Mesenchymal stem cell (in vitro differentiated cells and primary cell): ENCODE results near the gene ASB5.
A peak's percentile ranks its signal among the peaks of the same experiment; 100 is the strongest.

ENCODE experiments used
- DNase-seq: peaks from one replicate; pipeline ENCODE4 v3.0.0-alpha.2; 2013
- H2AFZ ChIP-seq: one replicate; pipeline ENCODE4 v1.6.1; 2013; ENCODE audit warnings: low read depth, mild to moderate bottlenecking, control low read depth, inconsistent platforms, low read length, moderate library complexity
- H2AK5ac ChIP-seq: 2 replicates; pipeline ENCODE4 v1.6.1; 2013; ENCODE audit warnings: low read length, moderate library complexity, mild to moderate bottlenecking, inconsistent platforms; ENCODE audit not compliant: severe bottlenecking
- H2BK120ac ChIP-seq: one replicate; pipeline ENCODE4 v1.6.1; 2013; ENCODE audit warnings: low read depth, mild to moderate bottlenecking, inconsistent platforms, low read length, moderate library complexity
- H2BK12ac ChIP-seq, 2 experiments: one replicate each; pipeline ENCODE4 v1.6.1; 2013; ENCODE audit warnings: inconsistent platforms in 2 of 2, low read length in 2 of 2, mild to moderate bottlenecking in 2 of 2, moderate library complexity in 2 of 2, control low read depth in 1 of 2
- H2BK15ac ChIP-seq: one replicate; pipeline ENCODE4 v1.6.1; 2013; ENCODE audit warnings: mild to moderate bottlenecking, low read depth, inconsistent platforms; ENCODE audit not compliant: poor library complexity, severe bottlenecking
- H2BK5ac ChIP-seq: 2 replicates; pipeline ENCODE4 v1.6.1; 2013; ENCODE audit warnings: low read depth, mild to moderate bottlenecking, low read length, control low read depth, inconsistent platforms; ENCODE audit not compliant: poor library complexity, severe bottlenecking
- H3K14ac ChIP-seq, 2 experiments: one replicate each; pipeline ENCODE4 v1.6.1; 2013; ENCODE audit warnings: inconsistent platforms in 2 of 2, low read length in 2 of 2, control low read depth in 1 of 2, mild to moderate bottlenecking in 1 of 2, moderate library complexity in 1 of 2
- H3K18ac ChIP-seq, 2 experiments: one replicate each; pipeline ENCODE4 v1.6.1; 2013; ENCODE audit warnings: inconsistent platforms in 2 of 2, low read length in 2 of 2, control low read depth in 1 of 2, low read depth in 1 of 2, mild to moderate bottlenecking in 1 of 2
- H3K23ac ChIP-seq, 2 experiments: one replicate each; pipeline ENCODE4 v1.6.1; 2013; ENCODE audit warnings: inconsistent platforms in 2 of 2, low read length in 2 of 2, mild to moderate bottlenecking in 2 of 2, moderate library complexity in 2 of 2, control low read depth in 1 of 2
- H3K27ac ChIP-seq: 2 replicates; pipeline ENCODE4 v1.5.1; 2013; ENCODE audit warnings: mild to moderate bottlenecking, moderate library complexity, low read length, control low read depth, inconsistent platforms; ENCODE audit not compliant: poor library complexity, severe bottlenecking
- H3K27me3 ChIP-seq, 2 experiments: 2 replicates each; pipeline versions ENCODE4 v1.6.1 to v1.7.0; 2013; ENCODE audit warnings: low read length in 2 of 2, mild to moderate bottlenecking in 2 of 2, moderate library complexity in 2 of 2, control low read depth in 1 of 2, inconsistent platforms in 1 of 2; ENCODE audit not compliant: control insufficient read depth in 1 of 2, insufficient read depth in 1 of 2
- H3K36me3 ChIP-seq, 2 experiments: 2 replicates each; pipeline versions ENCODE4 v1.6.1 to v1.7.0; 2013; ENCODE audit warnings: low read length in 2 of 2, control low read depth in 1 of 2, inconsistent platforms in 1 of 2, low read depth in 1 of 2, mild to moderate bottlenecking in 1 of 2; ENCODE audit not compliant: insufficient read depth in 2 of 2, control insufficient read depth in 1 of 2
- H3K4ac ChIP-seq, 2 experiments: one replicate each; pipeline ENCODE4 v1.6.1; 2013; ENCODE audit warnings: inconsistent platforms in 2 of 2, low read length in 2 of 2, mild to moderate bottlenecking in 2 of 2, moderate library complexity in 2 of 2, control low read depth in 1 of 2, low read depth in 1 of 2
- H3K4me1 ChIP-seq: 2 replicates; pipeline ENCODE4 v1.6.1; 2013; ENCODE audit warnings: low read depth, low read length, control low read depth; ENCODE audit not compliant: control insufficient read depth, insufficient read depth
- H3K4me2 ChIP-seq: 2 replicates; pipeline ENCODE4 v1.6.1; 2013; ENCODE audit warnings: low read length, mild to moderate bottlenecking, inconsistent platforms; ENCODE audit not compliant: poor library complexity, severe bottlenecking
- H3K4me3 ChIP-seq, 2 experiments: 2 replicates each; pipeline versions ENCODE4 v1.5.1 to v1.7.0; 2013; ENCODE audit warnings: low read length in 2 of 2, mild to moderate bottlenecking in 2 of 2, control low read depth in 1 of 2, low read depth in 1 of 2; ENCODE audit not compliant: insufficient read depth in 1 of 2
- H3K79me1 ChIP-seq: replicated peaks from 2 replicates; pipeline ENCODE4 v1.6.1; 2013; ENCODE audit warnings: mild to moderate bottlenecking, control low read depth, low read length, inconsistent platforms; ENCODE audit not compliant: poor library complexity, severe bottlenecking
- H3K9ac ChIP-seq: 2 replicates; pipeline ENCODE4 v1.7.0; 2013; ENCODE audit warnings: mild to moderate bottlenecking, low read length, moderate library complexity
- H3K9me3 ChIP-seq: 2 replicates; pipeline ENCODE4 v1.7.0; 2013; ENCODE audit warnings: mild to moderate bottlenecking, low read length; ENCODE audit not compliant: control insufficient read depth
- H4K8ac ChIP-seq: one replicate; pipeline ENCODE4 v1.6.1; 2013; ENCODE audit warnings: inconsistent platforms, mild to moderate bottlenecking, low read length, moderate library complexity
- H4K91ac ChIP-seq: one replicate; pipeline ENCODE4 v1.6.1; 2013; ENCODE audit warnings: mild to moderate bottlenecking, low read length, inconsistent platforms
- WGBS: methylation state at CpG from one replicate; pipeline ENCODE4 v1.1.7; 2013; ENCODE audit warnings: mixed read lengths; 5-methylcytosine and 5-hydroxymethylcytosine counted together

Gene ASB5

DNA sequence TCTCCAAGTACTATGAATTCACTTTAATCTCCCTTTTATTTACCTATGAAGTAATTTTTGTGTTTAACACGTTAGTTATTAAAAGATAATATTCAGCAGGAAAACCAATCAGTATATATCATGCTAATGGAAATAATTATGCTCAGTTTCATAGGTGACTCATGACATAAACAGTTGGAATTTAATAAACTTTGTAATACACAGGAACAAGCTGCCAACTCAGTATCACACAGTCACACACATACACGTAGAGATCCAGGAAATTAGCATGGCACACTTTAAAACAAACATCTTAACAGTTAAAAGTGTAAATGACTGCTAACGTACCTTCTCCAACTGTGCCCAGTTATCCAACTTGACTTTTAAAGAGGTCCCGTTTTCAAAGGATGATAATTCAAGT, 75.9 kb downstream of the ASB5 start:
- no peak overlapping the region for H2AK5ac ChIP-seq
- H2BK12ac ChIP-seq = no peak overlapping the region
- no peak overlapping the region for H2AFZ ChIP-seq
- H3K14ac ChIP-seq = no peak overlapping the region
- no peak overlapping the region for H3K4me2 ChIP-seq
- peak; percentile 34 for DNase-seq
- 0% methylated on average over 1 of the region's 4 CpGs for WGBS
- no peak overlapping the region for H3K27ac ChIP-seq
- no peak overlapping the region for H3K4ac ChIP-seq
- H3K9ac ChIP-seq = peak overlapping the region; percentile 85
- H3K79me1 ChIP-seq = no peaks in the 10 kb centered on the region
- H4K8ac ChIP-seq = no peak overlapping the region
- no peak overlapping the region for H2BK5ac ChIP-seq
- no peaks in the 10 kb centered on the region for H3K9me3 ChIP-seq
- H3K4me1 ChIP-seq = peaks cover 3% of the 10 kb centered on the region
- no peak overlapping the region for H2BK15ac ChIP-seq
- no peak overlapping the region for H2BK120ac ChIP-seq
- H3K36me3 ChIP-seq = no peaks in the 10 kb centered on the region
- no peak overlapping the region for H4K91ac ChIP-seq
- peak overlapping the region in 1 of 2 experiments; percentile 35 for H3K4me3 ChIP-seq
- H3K23ac ChIP-seq = no peak overlapping the region
- H3K18ac ChIP-seq = no peak overlapping the region
- no peaks in the 10 kb centered on the region for H3K27me3 ChIP-seq

DNA sequence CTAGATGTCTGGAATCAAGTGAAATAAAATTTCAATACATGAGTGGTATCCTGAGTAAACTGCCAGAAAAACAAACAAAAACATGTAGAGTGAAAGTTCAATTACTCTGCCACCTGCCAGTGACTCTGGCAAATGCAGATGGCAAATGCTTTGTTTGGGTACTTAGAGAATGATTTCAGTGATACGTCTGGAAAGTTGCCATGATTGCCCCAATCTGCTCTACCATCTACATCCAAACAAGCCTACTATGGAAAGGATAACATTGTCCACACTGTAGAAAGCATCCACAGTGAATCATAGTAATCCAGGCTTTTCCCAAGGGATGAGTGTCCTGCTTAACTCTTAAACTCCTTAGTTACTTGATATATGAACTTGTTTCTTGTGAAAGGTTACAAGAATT, 77.0 kb downstream of the ASB5 start:
- H3K23ac ChIP-seq = no peak overlapping the region
- no peaks in the 10 kb centered on the region for H3K9me3 ChIP-seq
- 0% methylated on average over 1 of the region's 1 CpG for WGBS
- H2BK5ac ChIP-seq = no peak overlapping the region
- no peak overlapping the region for H4K91ac ChIP-seq
- no peak overlapping the region for H3K27ac ChIP-seq
- H3K4ac ChIP-seq = no peak overlapping the region
- H2BK120ac ChIP-seq = no peak overlapping the region
- no peaks in the 10 kb centered on the region for H3K79me1 ChIP-seq
- H3K4me3 ChIP-seq = no peak overlapping the region
- H3K27me3 ChIP-seq = no peaks in the 10 kb centered on the region
- peaks cover 3% of the 10 kb centered on the region for H3K4me1 ChIP-seq
- H3K36me3 ChIP-seq = no peaks in the 10 kb centered on the region
- DNase-seq = peak; percentile 44
- no peak overlapping the region for H3K18ac ChIP-seq
- no peak overlapping the region for H2AFZ ChIP-seq
- H3K4me2 ChIP-seq = no peak overlapping the region
- H2BK12ac ChIP-seq = no peak overlapping the region
- H4K8ac ChIP-seq = no peak overlapping the region
- H2AK5ac ChIP-seq = no peak overlapping the region
- no peak overlapping the region for H3K9ac ChIP-seq
- no peak overlapping the region for H3K14ac ChIP-seq
- no peak overlapping the region for H2BK15ac ChIP-seq

DNA sequence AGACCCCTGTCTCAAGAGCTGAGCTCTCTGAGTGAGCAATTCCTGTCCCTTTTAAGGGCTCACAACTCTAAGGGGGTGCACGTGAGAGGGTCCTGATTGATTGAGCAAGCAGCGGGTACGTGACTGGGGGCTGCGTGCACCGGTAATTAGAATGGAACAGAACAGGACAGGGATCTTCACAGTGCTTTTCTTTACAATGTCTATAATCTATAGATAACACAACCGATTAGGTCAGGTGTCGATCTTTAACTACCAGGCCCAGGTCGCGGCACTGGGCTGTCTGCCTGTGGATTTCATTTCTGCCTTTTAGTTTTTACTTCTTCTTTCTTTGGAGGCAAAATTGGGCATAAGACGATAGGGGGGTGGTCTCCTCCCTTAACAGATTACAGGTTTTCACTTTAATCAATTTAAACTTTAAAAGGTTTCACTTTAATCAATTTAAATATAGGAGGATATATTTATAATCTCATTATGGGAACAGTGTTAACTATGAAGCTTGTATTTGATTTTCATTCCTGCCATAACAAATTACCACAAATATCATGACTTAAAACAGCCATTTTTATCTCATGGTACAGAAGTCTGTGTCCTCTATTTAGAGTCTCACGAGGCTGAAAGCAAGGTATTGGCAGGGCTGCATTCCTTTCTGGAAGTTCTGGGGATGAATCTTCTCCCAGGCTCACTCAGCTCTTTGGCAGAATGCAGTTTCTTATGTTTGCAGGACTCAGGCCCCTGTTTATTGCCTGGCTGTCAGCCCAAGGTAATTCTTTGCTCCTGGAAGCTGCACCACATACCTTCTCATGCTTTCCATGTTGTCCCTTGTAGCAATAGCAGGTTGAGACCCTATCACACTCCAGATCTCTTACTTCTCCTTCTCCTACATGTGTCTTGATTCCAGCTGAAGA, 78.9 kb downstream of the ASB5 start:
- no peak overlapping the region for H4K8ac ChIP-seq
- no peak overlapping the region for H2BK5ac ChIP-seq
- no peaks in the 10 kb centered on the region for H3K27me3 ChIP-seq
- H3K14ac ChIP-seq = no peak overlapping the region
- no peak overlapping the region for H4K91ac ChIP-seq
- H3K27ac ChIP-seq = no peak overlapping the region
- no peaks in the 10 kb centered on the region for H3K36me3 ChIP-seq
- H2BK15ac ChIP-seq = no peak overlapping the region
- no peaks in the 10 kb centered on the region for H3K79me1 ChIP-seq
- WGBS = 92% methylated on average over 10 of the region's 11 CpGs
- peak; percentile 5 for DNase-seq
- no peak overlapping the region for H3K4me2 ChIP-seq
- no peak overlapping the region for H3K4me3 ChIP-seq
- H3K4me1 ChIP-seq = peaks cover 1% of the 10 kb centered on the region
- H3K4ac ChIP-seq = peak overlapping the region in 1 of 2 experiments; percentile 17
- no peak overlapping the region for H2BK120ac ChIP-seq
- H2AK5ac ChIP-seq = no peak overlapping the region
- H3K9ac ChIP-seq = no peak overlapping the region
- H2AFZ ChIP-seq = no peak overlapping the region
- H3K18ac ChIP-seq = peak overlapping the region in 1 of 2 experiments; percentile 21
- H3K23ac ChIP-seq = no peak overlapping the region
- no peaks in the 10 kb centered on the region for H3K9me3 ChIP-seq
- H2BK12ac ChIP-seq = no peak overlapping the region

GRCh38 chr4:176188654-176189053, 80.4 kb downstream of the ASB5 start:
- Histone ChIP-seq H2BK5ac (no peak overlapping the region), H3K4me1 (no peaks in the 10 kb centered on the region)

More at GRCh38 chr4:176188654-176189053, 80.4 kb downstream of the ASB5 start:
- Histone ChIP-seq H3K4me2 (no peak overlapping the region), H2BK120ac (no peak overlapping the region), H4K8ac (no peak overlapping the region), H3K79me1 (no peaks in the 10 kb centered on the region), H3K4me3 (no peak overlapping the region), H3K14ac (no peak overlapping the region), H3K23ac (no peak overlapping the region), H2BK15ac (no peak overlapping the region), H3K27me3 (no peaks in the 10 kb centered on the region), H3K18ac (no peak overlapping the region), H3K36me3 (no peaks in the 10 kb centered on the region), H2BK12ac (no peak overlapping the region), H3K4ac (no peak overlapping the region), H3K9ac (no peak overlapping the region), H3K27ac (no peak overlapping the region), H3K9me3 (no peaks in the 10 kb centered on the region), H4K91ac (no peak overlapping the region), H2AK5ac (no peak overlapping the region), H2AFZ (no peak overlapping the region)
- DNase-seq = no peak
